K562 (cell line): ENCODE results near the gene PRKAR1A. TPM values are rescaled to one million over a fixed set of nuclear protein-coding genes. Genes with fewer than 3 reads are reported as not detected.

Source experiments
- ATAC-seq: fragments of 200-7000 bp; cut with Tn5 transposase; 3 replicates; pipeline ENCODE4 v1.9.1; 2020; ENCODE audit warnings: moderate library complexity
- BruUV-seq: library from RNA; stranded (reverse); fragments of 400-500 nt; replicated peaks from 2 replicates; lab custom pipeline; 2021; lab: Mats Ljungman, UMichigan
- CTCF ChIA-PET: fragments of 300-600 bp; formaldehyde crosslinking; extraction: SDS; loops from one replicate; lab custom pipeline; 2021; ENCODE audit warnings: low intra/inter-chr PET ratio; lab: Yijun Ruan, JAX
- POLR2A ChIA-PET: fragments of 300-600, 350-650 bp; sonication (Branson Sonifier 250); formaldehyde crosslinking; extraction: SDS; loops from one replicate; lab custom pipeline; 2021; ENCODE audit warnings: antibody characterized with exemption, inconsistent platforms; lab: Yijun Ruan, JAX
- DNase-seq, 4 experiments: peaks; one replicate each; pipeline versions ENCODE4 v3.0.0 to v3.0.0-alpha.2; 2011 to 2018; ENCODE audit warnings: low spot score in 3 of 4, mixed read lengths in 3 of 4; ENCODE audit errors: extremely low read depth in 1 of 4
- FAIRE-seq: peaks from 2 replicates; lab custom pipeline; 2011; peaks lifted over from hg19 to GRCh38; lab: Jason Lieb, UNC
- H2AFZ ChIP-seq: 2 replicates; pipeline ENCODE4 v1.6.0; 2011; ENCODE audit warnings: low read depth, low read length, control low read depth, inconsistent platforms
- H3K27ac ChIP-seq: fragments of 200-600 bp; 3 replicates; pipeline ENCODE4 v1.8.0; 2011; ENCODE audit warnings: low read depth, mild to moderate bottlenecking, control low read depth, inconsistent platforms, low read length, moderate library complexity, mixed read lengths; ENCODE audit errors: extremely low read depth
- H3K27me3 ChIP-seq, 2 experiments: fragments of 300-600 bp in 1 of 2; 2 replicates in 1 of 2; 3 replicates in 1 of 2; pipeline versions ENCODE4 v1.6.0 to v1.8.0; 2011; ENCODE audit warnings: inconsistent platforms in 2 of 2, low read length in 2 of 2, mild to moderate bottlenecking in 1 of 2, mixed read lengths in 1 of 2, moderate library complexity in 1 of 2; ENCODE audit not compliant: control insufficient read depth in 2 of 2, insufficient read depth in 2 of 2
- H3K36me3 ChIP-seq: fragments of 300-600 bp; 3 replicates; pipeline ENCODE4 v1.8.0; 2011; ENCODE audit warnings: mild to moderate bottlenecking, low read length, inconsistent platforms; ENCODE audit not compliant: control insufficient read depth, insufficient read depth
- H3K4me1 ChIP-seq, 2 experiments: fragments of 200-600 bp in 1 of 2; replicated peaks in 1 of 2; 2 replicates in 1 of 2; 3 replicates in 1 of 2; pipeline versions ENCODE4 v1.5.1 to v1.8.0; 2011; ENCODE audit warnings: inconsistent platforms in 2 of 2, low read length in 2 of 2, mild to moderate bottlenecking in 1 of 2, mixed read lengths in 1 of 2, moderate library complexity in 1 of 2; ENCODE audit not compliant: control insufficient read depth in 2 of 2, insufficient read depth in 2 of 2
- H3K4me2 ChIP-seq: 2 replicates; pipeline ENCODE4 v1.6.1; 2011; ENCODE audit warnings: low read length, control low read depth, inconsistent platforms, mixed read lengths; ENCODE audit not compliant: insufficient read depth
- H3K4me3 ChIP-seq: fragments of 200-600 bp; sonication (generic), shearing (Covaris generic); 2 replicates; pipeline ENCODE4 v1.5.1; 2016; ENCODE audit warnings: control low read depth, inconsistent platforms
- H3K79me2 ChIP-seq: fragments of 200-600 bp; 3 replicates; pipeline ENCODE4 v1.8.0; 2011; ENCODE audit warnings: low read length, inconsistent platforms; ENCODE audit not compliant: control insufficient read depth, insufficient read depth
- H3K9ac ChIP-seq, 2 experiments: 2 replicates each; pipeline versions ENCODE4 v1.6.0 to v1.6.1; 2011; ENCODE audit warnings: low read depth in 2 of 2, low read length in 2 of 2, control low read depth in 1 of 2, inconsistent platforms in 1 of 2, mild to moderate bottlenecking in 1 of 2, mixed read lengths in 1 of 2; ENCODE audit not compliant: insufficient read depth in 1 of 2
- H3K9me1 ChIP-seq: one replicate; pipeline ENCODE4 v1.6.0; 2011; ENCODE audit warnings: inconsistent platforms, mild to moderate bottlenecking, low read length, moderate library complexity; ENCODE audit not compliant: control insufficient read depth, insufficient read depth
- H3K9me3 ChIP-seq: replicated peaks from 2 replicates; pipeline ENCODE4 v1.5.1; 2011; ENCODE audit warnings: low read depth, low read length, inconsistent platforms; ENCODE audit not compliant: control insufficient read depth, insufficient read depth
- H4K20me1 ChIP-seq: replicated peaks from 2 replicates; pipeline ENCODE4 v1.6.1; 2011; ENCODE audit warnings: low read length, inconsistent platforms, mixed read lengths; ENCODE audit not compliant: control insufficient read depth, insufficient read depth
- CHD4 ChIP-seq: fragments of 200-600 bp; sonication (generic); IDR thresholded peaks from 3 replicates; pipeline ENCODE4 v1.6.1; 2012; ENCODE audit warnings: low read depth, mild to moderate bottlenecking, mixed read lengths, low read length, inconsistent platforms; ENCODE audit not compliant: insufficient read depth, insufficient replicate concordance, poor library complexity, severe bottlenecking
- E4F1 ChIP-seq: fragments of 250-450 bp; sonication (Bioruptor Pico); IDR thresholded peaks from 2 replicates; pipeline ENCODE4 v1.5.0; 2021; ENCODE audit warnings: mild to moderate bottlenecking, borderline replicate concordance
- FOXA3 ChIP-seq, 2 experiments: fragments of 450-650 bp in 1 of 2; sonication (generic) in 1 of 2; formaldehyde crosslinking; IDR thresholded peaks in 1 of 2; conservative IDR thresholded peaks in 1 of 2; 2 replicates each; pipeline versions ENCODE4 v1.4.0 to v1.8.0; 2020 to 2022; ENCODE audit warnings: mild to moderate bottlenecking in 2 of 2, missing genetic modification reagents in 1 of 2
- HDAC6 ChIP-seq: IDR thresholded peaks from 2 replicates; pipeline ENCODE4 v1.6.1; 2012; ENCODE audit warnings: low read depth, mild to moderate bottlenecking, control low read depth, inconsistent platforms, low read length, moderate library complexity
- KDM5B ChIP-seq: fragments of 200-600 bp; sonication (generic); IDR thresholded peaks from 2 replicates; pipeline ENCODE4 v1.6.1; 2012; ENCODE audit warnings: low read depth, mild to moderate bottlenecking, moderate library complexity, low read length, control low read depth, inconsistent platforms; ENCODE audit not compliant: insufficient replicate concordance
- L3MBTL2 ChIP-seq: fragments of 450-650 bp; IDR thresholded peaks from 2 replicates; pipeline ENCODE4 v1.6.1; 2016; ENCODE audit warnings: mild to moderate bottlenecking, moderate library complexity
- NEUROD1 ChIP-seq: fragments of 150-350 bp; IDR thresholded peaks from 2 replicates; pipeline ENCODE4 v1.6.1; 2014; ENCODE audit warnings: borderline replicate concordance, low read length, low read depth; ENCODE audit not compliant: partially characterized antibody
- NR2F6 ChIP-seq: fragments of 450-650 bp; formaldehyde crosslinking; IDR thresholded peaks from 2 replicates; pipeline ENCODE4 v1.4.0; 2020; ENCODE audit warnings: mild to moderate bottlenecking
- PHB ChIP-seq: fragments of 250-450 bp; sonication (Bioruptor Pico); IDR thresholded peaks from 2 replicates; pipeline ENCODE4 v1.5.0; 2021
- ZBTB5 ChIP-seq: fragments of 450-650 bp; IDR thresholded peaks from 2 replicates; pipeline ENCODE4 v1.6.1; 2017; ENCODE audit warnings: antibody characterized with exemption
- WGBS: fragments of 100-300 bp; shearing (Covaris generic); methylation state at CpG from one replicate; pipeline ENCODE4 v1.1.6; 2016; ENCODE audit warnings: low coverage, mixed read lengths; ENCODE audit not compliant: insufficient coverage; ENCODE audit errors: missing lambda C conversion rate; 5-methylcytosine and 5-hydroxymethylcytosine counted together
- in situ Hi-C: fragments of 300-500 bp; cut with MboI; formaldehyde crosslinking; loops from 4 replicates; pipeline ENCODE4 v1.15.0; 2018; ENCODE audit warnings: inconsistent platforms, mixed read lengths
- intact Hi-C: fragments of 100-400 bp; cut with micrococcal nuclease; formaldehyde crosslinking; loops from 2 replicates; pipeline ENCODE4 v1.14.2; 2022
- polyA plus RNA-seq, 8 experiments: library from polyadenylated mRNA; depleted of rRNA in 4 of 8; stranded (reverse) in 5 of 8; unstranded in 3 of 8; fragments of >200 nt; fragmentation: Nextera tagmentation in 2 of 8; fragmentation: Illumina TruSeq in 1 of 8; extraction: Ambion mirVana in 2 of 8; extraction: Trizol in 1 of 8; gene quantifications; 2 replicates each; pipeline versions ENCODE4 v1.2.1 to v1.2.3, GENCODE V29; 2011 to 2014; ENCODE audit warnings: inconsistent platforms in 1 of 8, missing spikeins in 1 of 8
- total RNA-seq, 7 experiments: library from RNA; depleted of rRNA in 6 of 7; stranded (reverse); fragments of >200 nt in 6 of 7; fragmentation: Illumina TruSeq in 2 of 7; extraction: Trizol in 2 of 7; gene quantifications; 2 replicates each; pipeline versions ENCODE4 v1.2.1 to v1.2.3, GENCODE V29; 2011 to 2021; ENCODE audit warnings: low replicate concordance in 1 of 7
- TF ChIP-seq, protein P1 (sequence below): fragments of 450-650 bp; formaldehyde crosslinking; IDR thresholded peaks from 2 replicates; pipeline ENCODE4 v1.4.0; 2020; ENCODE audit warnings: mild to moderate bottlenecking, moderate library complexity
- TF ChIP-seq, protein P2 (sequence below), 2 experiments: fragments of 450-650 bp; IDR thresholded peaks; 2 replicates each; pipeline ENCODE4 v1.6.1; 2016
- TF ChIP-seq, protein P3 (sequence below): sonication (generic); formaldehyde crosslinking; IDR thresholded peaks from 2 replicates; pipeline ENCODE4 v1.8.0; 2022; ENCODE audit warnings: mild to moderate bottlenecking, missing genetic modification reagents

Gene PRKAR1A
- total and polyA plus RNA-seq, 9 of the 15 experiments (the other 6 are each of a cell fraction or from before 2014, with no cell fraction given), result 15.0 to 95.6 (median 67.5) TPM

- WGBS, result 89% methylated on average over 1 of the region's 1 CpG
- POLR2A ChIA-PET, result interaction anchor here (1.4 kb wide), 1 partner anchor 10 kb away, joined by 3 read pairs; no protein-coding TSS in a partner anchor
- in situ Hi-C loops, result no loop called here
- no peak overlapping the region for H2AFZ ChIP-seq
- H3K4me3 ChIP-seq, result no peak overlapping the region
- no peaks in the 10 kb centered on the region for H3K9me1 ChIP-seq
- H4K20me1 ChIP-seq, result no peaks in the 10 kb centered on the region
- no TSS peak for BruUV-seq
- no peak for FAIRE-seq
- H3K27ac ChIP-seq, result no peak overlapping the region
- intact Hi-C loops, result no loop called here
- no peak for DNase-seq
- ATAC-seq, result no peak
- H3K79me2 ChIP-seq, result peaks cover 9% of the 10 kb centered on the region
- H3K9me3 ChIP-seq, result no peaks in the 10 kb centered on the region; the same call in 1 of the 2 replicates
- H3K36me3 ChIP-seq, result peaks cover 67% of the 10 kb centered on the region
- no peak overlapping the region for H3K9ac ChIP-seq
- H3K4me1 ChIP-seq, result no peaks in the 10 kb centered on the region
- H3K27me3 ChIP-seq, result no peaks in the 10 kb centered on the region
- H3K4me2 ChIP-seq, result no peak overlapping the region
- CTCF ChIA-PET, result no interaction called here
- TF ChIP-seq HDAC6, result no peak
- no peak for TF ChIP-seq NEUROD1
- no peak for TF ChIP-seq ZBTB5
- no peak for TF ChIP-seq NR2F6
- TF ChIP-seq, protein P1, sequence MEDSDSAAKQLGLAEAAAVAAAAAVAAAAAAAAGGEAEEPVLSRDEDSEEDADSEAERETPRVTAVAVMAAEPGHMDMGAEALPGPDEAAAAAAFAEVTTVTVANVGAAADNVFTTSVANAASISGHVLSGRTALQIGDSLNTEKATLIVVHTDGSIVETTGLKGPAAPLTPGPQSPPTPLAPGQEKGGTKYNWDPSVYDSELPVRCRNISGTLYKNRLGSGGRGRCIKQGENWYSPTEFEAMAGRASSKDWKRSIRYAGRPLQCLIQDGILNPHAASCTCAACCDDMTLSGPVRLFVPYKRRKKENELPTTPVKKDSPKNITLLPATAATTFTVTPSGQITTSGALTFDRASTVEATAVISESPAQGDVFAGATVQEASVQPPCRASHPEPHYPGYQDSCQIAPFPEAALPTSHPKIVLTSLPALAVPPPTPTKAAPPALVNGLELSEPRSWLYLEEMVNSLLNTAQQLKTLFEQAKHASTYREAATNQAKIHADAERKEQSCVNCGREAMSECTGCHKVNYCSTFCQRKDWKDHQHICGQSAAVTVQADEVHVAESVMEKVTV (CRISPR knock-in tag), result no peak
- TF ChIP-seq, protein P2, sequence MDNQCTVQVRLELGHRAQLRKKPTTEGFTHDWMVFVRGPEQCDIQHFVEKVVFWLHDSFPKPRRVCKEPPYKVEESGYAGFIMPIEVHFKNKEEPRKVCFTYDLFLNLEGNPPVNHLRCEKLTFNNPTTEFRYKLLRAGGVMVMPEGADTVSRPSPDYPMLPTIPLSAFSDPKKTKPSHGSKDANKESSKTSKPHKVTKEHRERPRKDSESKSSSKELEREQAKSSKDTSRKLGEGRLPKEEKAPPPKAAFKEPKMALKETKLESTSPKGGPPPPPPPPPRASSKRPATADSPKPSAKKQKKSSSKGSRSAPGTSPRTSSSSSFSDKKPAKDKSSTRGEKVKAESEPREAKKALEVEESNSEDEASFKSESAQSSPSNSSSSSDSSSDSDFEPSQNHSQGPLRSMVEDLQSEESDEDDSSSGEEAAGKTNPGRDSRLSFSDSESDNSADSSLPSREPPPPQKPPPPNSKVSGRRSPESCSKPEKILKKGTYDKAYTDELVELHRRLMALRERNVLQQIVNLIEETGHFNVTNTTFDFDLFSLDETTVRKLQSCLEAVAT (IDR thresholded peaks at IDR 0.05), result no peak
- TF ChIP-seq PHB (CRISPR knock-in tag), result no peak
- TF ChIP-seq CHD4, result no peak
- no peak for TF ChIP-seq FOXA3 (CRISPR knock-in tag; conservative IDR thresholded peaks at IDR 0.05 in 1 of 2, IDR thresholded peaks at IDR 0.05 in 1 of 2)
- TF ChIP-seq, protein P3, sequence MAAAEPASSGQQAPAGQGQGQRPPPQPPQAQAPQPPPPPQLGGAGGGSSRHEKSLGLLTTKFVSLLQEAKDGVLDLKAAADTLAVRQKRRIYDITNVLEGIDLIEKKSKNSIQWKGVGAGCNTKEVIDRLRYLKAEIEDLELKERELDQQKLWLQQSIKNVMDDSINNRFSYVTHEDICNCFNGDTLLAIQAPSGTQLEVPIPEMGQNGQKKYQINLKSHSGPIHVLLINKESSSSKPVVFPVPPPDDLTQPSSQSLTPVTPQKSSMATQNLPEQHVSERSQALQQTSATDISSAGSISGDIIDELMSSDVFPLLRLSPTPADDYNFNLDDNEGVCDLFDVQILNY (CRISPR knock-in tag), result no peak
- TF ChIP-seq L3MBTL2, result no peak
- no peak for TF ChIP-seq KDM5B
- TF ChIP-seq E4F1 (CRISPR knock-in tag), result no peak
Observed at GRCh38 chr17:68519911-68520310, 7.7 kb downstream of the PRKAR1A start.
